HCT116 (cell line): Measurements from ENCODE around the gene ZNF785.
"Not testable (repeated sequence)": the region's sequence is repeated elsewhere in the genome, so short reads cannot be mapped to it uniquely, and the experiment has no call there.

ENCODE experiments used
- EZH2 ChIP-seq: fragments of 200-600 bp; sonication (generic); IDR thresholded peaks from 2 replicates; pipeline ENCODE4 v1.6.1; 2017; ENCODE audit warnings: antibody characterized with exemption, mixed run types
- JUND ChIP-seq: IDR thresholded peaks from 2 replicates; pipeline ENCODE4 v1.6.1; 2012
- POLR2A ChIP-seq: IDR thresholded peaks from 2 replicates; pipeline ENCODE4 v1.7.0; 2011; ENCODE audit warnings: borderline replicate concordance; ENCODE audit not compliant: insufficient read depth, insufficient read length; ENCODE audit errors: extremely low read depth
- POLR2AphosphoS5 ChIP-seq: IDR thresholded peaks from 2 replicates; pipeline ENCODE4 v1.6.1; 2011; ENCODE audit warnings: mild to moderate bottlenecking, low read depth, low read length, moderate library complexity
- SIN3A ChIP-seq: IDR thresholded peaks from 2 replicates; pipeline ENCODE4 v1.6.1; 2012; ENCODE audit warnings: low read depth
- YY1 ChIP-seq: IDR thresholded peaks from 2 replicates; pipeline ENCODE4 v1.6.1; 2011; ENCODE audit warnings: low read length, low read depth, moderate library complexity, mild to moderate bottlenecking; ENCODE audit not compliant: insufficient replicate concordance; ENCODE audit errors: extremely low read depth
- TF ChIP-seq, protein P1 (sequence below), 3 experiments: fragments of 200-600 bp in 1 of 3; sonication (generic) in 1 of 3; IDR thresholded peaks in 2 of 3; conservative IDR thresholded peaks in 1 of 3; 2 replicates each; pipeline ENCODE4 v1.5.1; 2012 to 2017; ENCODE audit warnings: low read depth in 2 of 3, low read length in 2 of 3, antibody characterized with exemption in 1 of 3, borderline replicate concordance in 1 of 3, control low read depth in 1 of 3, mild to moderate bottlenecking in 1 of 3, mixed read lengths in 1 of 3, mixed run types in 1 of 3, moderate library complexity in 1 of 3; ENCODE audit not compliant: insufficient read depth in 1 of 3
- TF ChIP-seq, protein P2 (sequence below): IDR thresholded peaks from 2 replicates; pipeline ENCODE4 v1.6.1; 2012; ENCODE audit warnings: low read depth

DNA sequence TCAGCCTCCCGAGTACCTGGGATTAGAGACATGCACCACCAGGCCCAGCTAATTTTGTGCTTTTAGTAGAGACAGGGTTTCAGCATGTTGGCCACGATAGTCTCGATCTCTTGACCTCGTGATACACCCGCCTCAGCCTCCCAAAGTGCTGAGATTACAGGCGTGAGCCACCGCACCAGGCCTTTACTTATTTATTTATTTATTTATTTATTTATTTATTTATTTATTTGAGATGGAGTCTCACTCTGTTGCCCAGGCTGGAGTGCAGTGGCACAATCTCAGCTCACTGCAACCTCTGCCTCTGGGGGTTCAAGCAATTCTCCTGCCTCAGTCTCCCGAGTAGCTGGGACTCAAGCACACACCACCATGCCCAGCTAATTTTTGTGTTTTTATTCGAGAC is 5.4 kb upstream of the ZNF785 start:
- TF ChIP-seq POLR2A, JUND, EZH2, YY1, POLR2AphosphoS5, SIN3A: not testable (repeated sequence)
- TF ChIP-seq, protein P1, sequence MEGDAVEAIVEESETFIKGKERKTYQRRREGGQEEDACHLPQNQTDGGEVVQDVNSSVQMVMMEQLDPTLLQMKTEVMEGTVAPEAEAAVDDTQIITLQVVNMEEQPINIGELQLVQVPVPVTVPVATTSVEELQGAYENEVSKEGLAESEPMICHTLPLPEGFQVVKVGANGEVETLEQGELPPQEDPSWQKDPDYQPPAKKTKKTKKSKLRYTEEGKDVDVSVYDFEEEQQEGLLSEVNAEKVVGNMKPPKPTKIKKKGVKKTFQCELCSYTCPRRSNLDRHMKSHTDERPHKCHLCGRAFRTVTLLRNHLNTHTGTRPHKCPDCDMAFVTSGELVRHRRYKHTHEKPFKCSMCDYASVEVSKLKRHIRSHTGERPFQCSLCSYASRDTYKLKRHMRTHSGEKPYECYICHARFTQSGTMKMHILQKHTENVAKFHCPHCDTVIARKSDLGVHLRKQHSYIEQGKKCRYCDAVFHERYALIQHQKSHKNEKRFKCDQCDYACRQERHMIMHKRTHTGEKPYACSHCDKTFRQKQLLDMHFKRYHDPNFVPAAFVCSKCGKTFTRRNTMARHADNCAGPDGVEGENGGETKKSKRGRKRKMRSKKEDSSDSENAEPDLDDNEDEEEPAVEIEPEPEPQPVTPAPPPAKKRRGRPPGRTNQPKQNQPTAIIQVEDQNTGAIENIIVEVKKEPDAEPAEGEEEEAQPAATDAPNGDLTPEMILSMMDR (IDR thresholded peaks at IDR 0.05 in 2 of 3, conservative IDR thresholded peaks at IDR 0.05 in 1 of 3; ENCODE audit: borderline replicate concordance in 1 of 3, insufficient read depth in 1 of 3, low read depth in 2 of 3, low read length in 2 of 3): not testable (repeated sequence)
- TF ChIP-seq, protein P2, sequence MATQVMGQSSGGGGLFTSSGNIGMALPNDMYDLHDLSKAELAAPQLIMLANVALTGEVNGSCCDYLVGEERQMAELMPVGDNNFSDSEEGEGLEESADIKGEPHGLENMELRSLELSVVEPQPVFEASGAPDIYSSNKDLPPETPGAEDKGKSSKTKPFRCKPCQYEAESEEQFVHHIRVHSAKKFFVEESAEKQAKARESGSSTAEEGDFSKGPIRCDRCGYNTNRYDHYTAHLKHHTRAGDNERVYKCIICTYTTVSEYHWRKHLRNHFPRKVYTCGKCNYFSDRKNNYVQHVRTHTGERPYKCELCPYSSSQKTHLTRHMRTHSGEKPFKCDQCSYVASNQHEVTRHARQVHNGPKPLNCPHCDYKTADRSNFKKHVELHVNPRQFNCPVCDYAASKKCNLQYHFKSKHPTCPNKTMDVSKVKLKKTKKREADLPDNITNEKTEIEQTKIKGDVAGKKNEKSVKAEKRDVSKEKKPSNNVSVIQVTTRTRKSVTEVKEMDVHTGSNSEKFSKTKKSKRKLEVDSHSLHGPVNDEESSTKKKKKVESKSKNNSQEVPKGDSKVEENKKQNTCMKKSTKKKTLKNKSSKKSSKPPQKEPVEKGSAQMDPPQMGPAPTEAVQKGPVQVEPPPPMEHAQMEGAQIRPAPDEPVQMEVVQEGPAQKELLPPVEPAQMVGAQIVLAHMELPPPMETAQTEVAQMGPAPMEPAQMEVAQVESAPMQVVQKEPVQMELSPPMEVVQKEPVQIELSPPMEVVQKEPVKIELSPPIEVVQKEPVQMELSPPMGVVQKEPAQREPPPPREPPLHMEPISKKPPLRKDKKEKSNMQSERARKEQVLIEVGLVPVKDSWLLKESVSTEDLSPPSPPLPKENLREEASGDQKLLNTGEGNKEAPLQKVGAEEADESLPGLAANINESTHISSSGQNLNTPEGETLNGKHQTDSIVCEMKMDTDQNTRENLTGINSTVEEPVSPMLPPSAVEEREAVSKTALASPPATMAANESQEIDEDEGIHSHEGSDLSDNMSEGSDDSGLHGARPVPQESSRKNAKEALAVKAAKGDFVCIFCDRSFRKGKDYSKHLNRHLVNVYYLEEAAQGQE: not testable (repeated sequence)
